Stimulated activated CD4-positive, alpha-beta T cell treated with anti-CD3 and anti-CD28 coated beads, TNF-alpha, amount 100 ng/mL, for 48 hours (primary cell): ENCODE measurements around the gene KIF6.

Source experiments
- DNase-seq, 3 donors: peaks; one replicate each; pipeline ENCODE4 v3.0.0-alpha.2; 2020; ENCODE audit warnings: low read depth in 3 of 3

KIF6 gene

DNA sequence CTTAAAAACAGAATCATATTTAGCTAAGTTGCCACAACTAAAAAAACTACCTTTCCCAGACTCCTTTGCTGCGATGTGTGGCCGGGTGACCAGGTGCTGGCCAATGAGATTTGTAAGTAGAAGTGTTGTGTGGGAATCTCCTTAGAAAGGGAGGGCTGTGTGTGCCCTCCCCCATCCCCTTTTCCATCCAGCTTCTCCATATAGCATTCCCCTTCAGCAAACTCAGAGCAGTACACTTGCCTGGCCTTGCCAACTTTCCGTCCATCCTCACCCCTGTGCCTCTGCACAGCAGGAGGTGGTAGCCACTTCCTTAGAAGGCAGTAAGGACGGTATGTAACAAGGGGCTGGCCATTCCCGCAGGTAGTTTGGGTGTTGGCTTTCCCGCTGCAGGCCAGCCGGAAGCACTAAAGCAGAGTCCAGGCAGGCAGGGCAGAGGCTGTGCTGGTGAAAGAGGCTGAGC is 380.4 kb downstream of the KIF6 start:
- no peak for DNase-seq

DNA sequence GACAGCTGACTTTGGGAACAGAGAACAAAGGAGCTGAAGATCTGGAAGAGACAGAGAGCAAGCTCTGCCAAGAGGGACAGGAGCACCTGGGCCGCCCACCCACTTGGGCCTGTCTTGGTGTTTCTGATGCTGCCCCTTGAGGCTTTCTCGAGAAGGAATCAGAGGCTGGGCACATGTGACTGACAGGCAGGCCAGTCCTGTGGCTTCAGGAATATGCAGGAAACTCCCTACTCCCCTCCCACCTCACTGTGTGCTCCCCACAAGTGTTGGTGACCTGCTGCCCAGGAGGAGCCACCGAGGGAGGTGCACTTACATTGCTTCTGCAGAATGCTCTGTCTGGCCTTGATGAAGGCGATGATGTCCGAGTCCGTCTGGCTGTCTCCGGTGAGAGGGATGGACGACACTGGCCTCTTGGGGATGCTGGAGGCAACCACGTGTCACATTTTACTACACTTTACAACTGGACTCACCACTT is 381.8 kb downstream of the KIF6 start:
- DNase-seq: no peak

DNA sequence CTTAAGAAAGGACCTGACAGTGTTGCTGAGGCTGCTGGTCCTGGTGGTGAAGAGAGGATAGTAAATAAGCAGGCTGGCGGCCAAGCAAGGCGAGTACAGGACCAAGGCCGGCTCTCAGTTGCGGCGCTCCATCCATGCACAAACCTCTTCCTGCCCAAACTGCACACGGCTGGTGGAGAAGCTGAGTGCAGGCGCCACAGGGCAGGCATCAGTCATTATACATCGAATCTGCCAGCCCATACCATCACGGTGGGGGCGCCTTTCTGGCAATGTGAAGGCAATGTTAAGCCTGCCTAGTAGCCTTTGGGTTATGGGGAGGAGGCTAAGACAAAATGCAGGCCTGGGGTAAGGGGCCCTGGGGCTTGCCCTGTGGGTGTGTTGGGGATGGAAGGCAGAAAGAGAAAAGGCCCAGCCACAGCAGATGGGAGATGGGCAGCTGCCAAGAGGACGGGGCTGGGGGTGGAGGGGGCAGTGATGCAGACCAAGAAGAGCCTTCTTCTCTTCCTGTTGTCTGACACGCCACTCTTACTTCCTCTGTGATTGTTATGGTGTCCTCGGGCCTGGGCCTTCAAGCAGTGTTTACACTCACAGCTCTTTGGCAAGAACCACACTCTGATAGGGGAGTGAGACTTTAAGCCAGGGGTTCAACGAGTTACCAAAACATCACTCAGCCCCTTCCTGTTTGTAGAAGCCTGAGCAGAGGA is 382.4 kb downstream of the KIF6 start:
- DNase-seq: no peak

DNA sequence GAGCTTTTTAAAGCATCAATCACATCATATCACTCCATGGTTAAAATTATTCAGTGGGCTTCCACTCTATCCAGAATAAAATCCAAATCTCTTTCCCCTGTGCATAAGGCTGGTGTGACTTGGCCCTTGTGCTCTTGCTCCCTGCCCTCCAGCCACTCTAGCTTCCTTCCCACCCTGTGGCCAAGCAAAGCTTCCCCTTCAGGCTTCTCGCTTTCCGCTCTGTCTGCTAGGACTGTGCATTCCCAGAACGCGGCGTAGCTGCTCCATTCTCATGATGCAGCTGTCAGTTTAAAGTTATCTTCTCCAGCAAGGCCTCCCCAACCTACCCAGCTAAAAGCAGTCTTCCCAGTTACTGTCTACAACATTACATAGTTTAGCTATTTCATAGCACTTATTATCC is 383.3 kb downstream of the KIF6 start:
- DNase-seq: no peak

DNA sequence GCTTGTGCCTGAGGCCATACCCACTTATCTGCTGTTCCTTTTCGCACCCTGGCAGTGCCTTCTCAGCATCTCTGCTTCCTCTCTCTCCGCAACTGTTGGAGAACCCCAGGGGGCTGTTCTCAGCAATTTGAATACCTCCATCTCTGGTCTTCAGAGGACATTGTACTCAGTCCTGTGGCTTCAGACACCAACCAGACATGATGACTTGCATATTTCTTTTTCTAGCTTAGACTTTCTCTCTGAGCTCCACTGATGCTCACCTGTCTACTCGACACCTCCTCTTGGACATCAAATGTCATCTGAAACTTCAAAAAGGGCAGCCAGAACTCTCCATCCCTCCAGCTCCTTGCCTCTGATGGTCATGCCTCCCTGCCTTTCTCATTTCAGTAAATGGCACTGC is 383.9 kb downstream of the KIF6 start:
- no peak for DNase-seq

DNA sequence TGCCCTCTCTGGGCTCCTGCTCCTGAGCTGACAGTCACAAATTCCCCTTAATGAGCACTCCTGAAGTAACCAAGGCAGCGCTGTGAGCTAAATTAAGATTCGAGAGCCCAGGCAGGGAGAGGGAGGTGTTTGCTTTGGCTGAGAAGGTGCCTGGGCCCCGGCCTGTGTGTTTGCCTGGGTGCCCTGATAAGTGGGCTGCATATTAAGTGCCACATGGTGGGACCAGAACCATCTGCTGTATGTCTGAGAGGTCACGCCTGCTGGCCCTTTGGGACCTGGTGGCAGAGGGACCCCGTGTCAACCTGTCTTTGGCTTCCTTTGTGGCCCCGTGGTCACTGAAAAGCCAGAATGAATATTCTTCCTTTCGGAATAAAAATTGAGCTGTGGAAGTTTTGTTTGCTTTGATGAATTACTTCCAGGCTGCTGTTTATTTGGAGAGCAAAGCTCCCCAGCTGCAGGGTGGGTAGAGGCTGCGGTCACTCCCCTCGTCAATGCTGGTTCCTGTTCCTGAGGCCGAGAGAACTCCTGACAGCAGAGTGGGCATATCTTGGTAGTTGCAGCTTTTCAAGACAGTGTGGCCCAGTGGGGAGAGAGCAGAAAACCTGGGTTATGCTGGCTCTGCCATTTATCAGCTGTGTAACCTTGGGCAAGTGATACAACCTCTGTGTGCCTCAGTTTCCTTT is 385.2 kb downstream of the KIF6 start:
- DNase-seq: no peak

DNA sequence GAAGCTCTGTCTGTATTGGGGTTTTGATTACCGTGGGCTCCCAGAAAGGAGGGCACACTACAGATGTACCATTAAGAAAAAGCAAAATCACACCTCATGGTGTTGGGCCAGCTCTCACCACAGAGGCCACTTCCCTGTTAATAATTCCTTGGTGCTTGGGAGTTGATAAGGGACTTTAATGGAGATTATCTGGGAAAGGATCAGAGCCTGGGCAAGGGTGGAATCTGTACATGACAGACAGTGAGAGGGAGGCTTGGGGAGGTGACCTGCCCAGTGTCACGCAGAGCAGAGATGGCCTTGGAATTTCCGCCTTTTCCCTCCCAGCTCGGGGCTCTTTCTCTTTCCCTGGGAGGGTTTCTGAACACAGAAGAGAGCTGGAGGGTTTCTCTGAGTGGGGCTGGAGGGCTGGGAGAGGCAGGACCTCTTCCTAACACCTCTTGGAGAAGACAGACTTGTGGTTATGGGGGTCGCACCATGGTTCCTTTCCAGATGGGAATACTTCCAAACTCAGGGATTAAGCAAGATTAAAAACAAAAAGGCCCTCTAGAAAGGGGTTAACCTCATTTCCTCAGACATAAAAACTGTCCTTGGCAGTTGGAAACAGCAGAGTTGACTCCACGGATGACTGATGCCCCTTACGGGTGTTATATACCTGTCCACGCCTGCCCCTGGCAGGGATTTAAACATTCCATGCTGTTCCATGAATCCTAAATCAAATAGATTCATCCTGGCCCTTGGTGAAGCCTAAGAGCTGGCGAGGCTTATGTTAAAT is 385.9 kb downstream of the KIF6 start:
- DNase-seq: no peak

DNA sequence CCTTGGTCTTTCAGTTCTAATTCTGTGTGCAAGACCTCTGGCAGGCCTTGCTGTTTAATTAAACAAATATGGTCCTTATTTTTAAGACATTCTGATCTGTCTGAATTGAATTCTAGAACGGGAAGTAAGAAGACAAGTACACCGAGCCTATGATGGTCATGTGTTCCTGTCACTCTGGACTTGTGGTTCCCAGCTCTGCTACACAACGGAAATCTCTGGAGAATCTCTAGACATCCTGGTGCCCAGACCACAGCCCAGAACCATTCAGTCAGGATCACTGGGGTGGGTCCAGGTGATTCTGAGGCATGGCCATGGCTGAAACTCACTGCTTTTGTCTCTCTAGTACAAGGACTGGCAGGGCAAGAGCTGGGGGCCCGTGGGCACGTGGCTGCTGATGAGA is 386.8 kb downstream of the KIF6 start:
- no peak for DNase-seq

DNA sequence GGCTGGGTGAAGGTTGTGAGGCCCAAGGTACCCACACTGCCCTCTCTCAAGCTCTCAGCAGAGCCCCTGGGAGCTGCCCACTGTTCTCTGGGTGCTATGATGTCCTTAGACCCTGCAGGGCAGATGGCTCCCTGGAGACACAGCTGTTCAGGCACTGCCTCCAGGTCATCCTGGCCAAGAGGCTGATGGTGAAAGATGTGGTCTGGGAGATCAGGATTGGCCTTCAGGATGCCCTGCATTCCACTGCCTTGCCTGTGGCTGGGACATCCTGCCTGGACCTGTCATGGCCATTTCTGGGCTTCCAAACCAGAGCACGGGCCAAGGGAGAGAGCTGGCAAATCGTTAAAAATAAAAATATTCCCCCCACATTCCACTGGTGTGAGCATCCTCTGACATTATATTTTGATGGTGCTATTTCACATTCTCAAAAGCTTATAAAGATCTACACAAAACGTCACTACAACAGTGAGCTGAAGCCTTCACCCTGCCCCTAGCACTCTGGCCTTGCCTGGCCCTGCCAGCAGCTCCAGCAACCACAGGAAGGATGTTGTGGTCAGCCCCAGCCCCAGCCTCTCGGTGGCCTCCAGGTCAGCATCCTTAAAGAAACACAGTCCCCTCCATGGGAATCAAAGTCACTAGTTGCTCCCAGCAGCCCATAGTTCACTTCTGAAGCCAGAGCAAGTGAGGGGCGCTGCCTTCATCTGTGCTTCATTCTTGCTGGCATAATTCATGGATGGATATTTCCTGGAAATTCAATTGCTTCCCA is 389.2 kb downstream of the KIF6 start:
- DNase-seq: no peak

DNA sequence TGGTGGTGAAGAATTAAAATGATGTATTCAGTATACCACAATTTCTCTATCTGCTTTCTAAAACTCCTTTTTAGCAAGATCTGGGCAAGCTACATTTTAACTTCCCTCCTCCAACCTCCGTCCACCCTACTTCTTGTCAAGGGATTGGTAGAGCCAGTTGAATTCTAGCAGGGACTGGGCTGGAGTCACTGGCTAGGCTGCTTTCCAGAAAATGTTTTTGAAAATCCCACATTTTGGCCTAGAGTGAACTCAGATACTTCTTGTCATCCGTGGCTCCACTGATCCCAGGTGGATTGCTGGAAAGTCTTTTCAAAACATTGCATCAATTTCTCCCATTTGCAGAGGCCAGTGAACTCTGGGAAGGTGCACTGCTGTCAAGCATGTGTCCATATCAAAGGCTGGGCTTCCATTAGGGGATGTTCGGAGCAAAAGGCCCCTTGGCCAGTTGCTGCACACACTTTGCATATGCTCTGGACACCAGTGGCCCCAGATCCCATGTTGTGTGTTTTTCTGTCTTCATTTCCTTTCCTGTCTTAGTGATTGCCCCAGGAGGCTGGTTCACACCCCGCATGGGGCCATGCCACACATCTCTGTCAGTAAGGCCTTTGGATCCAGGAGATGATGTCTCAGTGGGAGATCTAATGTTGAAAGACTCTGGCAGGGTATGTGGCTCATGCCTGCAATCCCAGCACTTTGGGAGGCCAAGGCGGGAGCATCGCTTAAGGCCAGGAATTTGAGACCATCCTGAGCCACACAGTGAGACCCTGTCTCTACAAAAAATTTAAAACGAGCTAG is 391.4 kb downstream of the KIF6 start:
- no peak for DNase-seq

DNA sequence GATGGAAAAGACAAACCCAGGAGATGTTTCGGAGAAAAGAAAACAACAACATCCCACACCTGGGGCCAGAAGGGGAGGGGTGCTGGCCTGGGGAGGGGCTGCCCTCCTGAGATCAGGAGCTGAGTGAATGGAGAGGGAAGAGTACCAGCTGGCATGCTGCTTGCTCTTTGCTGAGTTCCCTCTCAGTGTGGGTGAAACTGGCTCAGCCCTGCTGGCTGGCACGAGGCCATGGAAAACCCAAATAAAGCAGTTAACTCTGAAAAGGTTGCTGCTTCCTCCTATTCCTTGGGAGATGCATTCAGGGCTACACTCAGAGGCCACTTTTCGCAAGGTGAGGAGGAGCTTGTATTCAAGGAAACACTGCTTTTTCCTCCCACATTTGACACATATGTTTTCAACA is 394.7 kb downstream of the KIF6 start:
- DNase-seq: no peak

DNA sequence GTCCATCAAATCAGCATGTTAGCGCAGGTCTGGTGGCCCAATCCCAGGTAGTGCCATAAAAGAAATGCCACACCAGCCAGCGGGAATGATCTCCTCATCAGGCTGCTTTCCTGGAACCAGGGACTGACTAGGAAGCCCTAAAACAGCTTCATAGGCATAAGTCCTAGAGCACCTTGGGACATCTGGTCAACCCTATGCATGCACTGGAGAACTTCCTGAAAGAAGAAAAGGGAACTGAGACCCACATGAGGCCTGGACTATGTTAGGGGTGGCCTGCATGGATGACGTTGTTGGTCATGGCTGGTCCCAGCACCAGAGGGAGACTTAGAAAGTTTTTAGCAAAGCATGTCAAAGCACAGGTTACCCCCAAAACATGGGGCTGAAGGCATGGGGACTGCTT is 395.2 kb downstream of the KIF6 start:
- no peak for DNase-seq

DNA sequence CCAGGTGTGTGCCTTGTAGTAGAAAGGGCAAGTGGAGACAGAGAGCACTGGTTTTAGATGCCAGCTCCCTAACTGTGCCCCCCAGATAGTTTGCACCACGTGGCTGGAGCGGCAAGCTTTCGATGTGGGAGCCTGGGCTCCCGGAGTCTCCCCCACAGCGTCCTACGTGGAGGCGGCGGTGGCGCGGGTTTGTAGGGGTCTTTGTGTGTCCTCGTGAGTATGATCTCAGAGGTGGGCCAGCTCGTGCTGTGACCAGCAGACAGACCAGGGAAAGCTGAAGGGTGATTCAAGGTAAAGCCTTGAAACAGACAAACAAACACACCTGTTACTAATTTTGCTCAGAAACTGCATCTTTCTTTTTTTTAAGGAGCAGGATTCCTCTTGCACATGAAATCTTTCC is 397.1 kb downstream of the KIF6 start:
- no peak for DNase-seq

DNA sequence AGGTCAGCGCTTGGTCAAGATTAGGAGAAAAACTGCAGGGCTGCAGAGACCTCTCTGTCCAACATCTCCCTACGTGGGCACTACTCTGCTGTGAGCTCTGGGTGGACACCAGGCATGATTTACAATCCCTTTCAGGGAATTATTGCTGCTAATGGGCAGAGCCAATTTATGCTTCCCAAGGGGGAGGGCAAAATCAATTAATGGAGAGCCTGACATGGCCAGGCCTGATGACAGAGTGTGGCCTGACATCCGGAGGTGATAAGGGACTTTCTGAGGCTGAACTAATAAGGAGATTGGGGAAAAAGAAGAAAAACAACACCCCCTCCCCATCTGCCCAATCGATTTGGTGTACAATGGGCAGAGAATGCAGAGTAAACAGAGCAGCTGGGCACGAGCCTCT is 397.7 kb downstream of the KIF6 start:
- DNase-seq: no peak

DNA sequence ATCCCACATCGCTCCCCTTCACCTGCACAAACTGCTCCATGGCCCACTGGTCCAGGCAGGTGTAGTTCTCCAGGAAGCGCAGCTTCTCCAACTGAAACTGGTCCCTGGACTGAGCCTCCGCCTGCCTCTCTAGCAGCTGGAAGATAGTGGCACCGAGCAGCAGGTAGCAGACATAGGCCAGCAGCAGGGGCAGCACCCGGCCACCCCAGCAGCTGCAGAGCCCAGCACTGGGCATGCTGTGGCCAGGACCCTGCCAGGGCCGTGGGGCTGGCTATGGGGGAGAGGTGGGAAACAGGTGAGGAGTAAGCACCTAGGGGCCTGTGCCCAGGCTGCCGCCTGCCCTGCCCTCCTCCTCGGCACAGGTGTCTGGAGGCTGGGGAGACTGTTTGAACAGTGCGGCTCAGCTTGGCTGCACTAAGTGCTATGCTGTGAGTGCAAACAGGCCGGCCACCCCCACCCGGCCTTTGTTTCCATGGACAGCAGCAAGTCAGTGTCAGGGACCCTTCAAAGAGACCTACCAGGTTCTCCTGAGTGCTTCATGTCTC is 402.8 kb downstream of the KIF6 start, which contains the start of gene KCNK16:
KCNK16 (minus strand) TSS at position 397 of the 545 bp plus-strand sequence; CDS start at position 235, 162 bp downstream.
- no peak for DNase-seq

DNA sequence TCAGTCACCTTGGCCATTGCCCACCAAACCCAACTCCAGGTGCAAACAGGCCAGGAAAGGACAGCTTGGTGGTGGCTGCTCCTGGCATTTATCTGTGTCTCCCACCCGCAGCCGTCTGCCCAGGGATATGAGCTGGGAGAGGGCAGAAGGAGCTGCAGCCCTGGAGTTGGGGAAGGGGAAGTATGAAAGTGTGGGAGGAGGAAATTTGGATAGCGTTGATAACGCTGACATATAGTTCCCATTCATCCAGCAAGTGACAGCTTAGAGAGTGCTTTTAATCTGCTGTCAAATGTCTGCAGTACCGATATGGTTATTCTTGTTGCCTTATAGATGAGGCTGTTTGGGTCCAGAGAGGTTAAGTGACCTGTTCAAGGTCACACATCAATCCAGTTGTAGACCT is 403.4 kb downstream of the KIF6 start:
- no peak for DNase-seq

DNA sequence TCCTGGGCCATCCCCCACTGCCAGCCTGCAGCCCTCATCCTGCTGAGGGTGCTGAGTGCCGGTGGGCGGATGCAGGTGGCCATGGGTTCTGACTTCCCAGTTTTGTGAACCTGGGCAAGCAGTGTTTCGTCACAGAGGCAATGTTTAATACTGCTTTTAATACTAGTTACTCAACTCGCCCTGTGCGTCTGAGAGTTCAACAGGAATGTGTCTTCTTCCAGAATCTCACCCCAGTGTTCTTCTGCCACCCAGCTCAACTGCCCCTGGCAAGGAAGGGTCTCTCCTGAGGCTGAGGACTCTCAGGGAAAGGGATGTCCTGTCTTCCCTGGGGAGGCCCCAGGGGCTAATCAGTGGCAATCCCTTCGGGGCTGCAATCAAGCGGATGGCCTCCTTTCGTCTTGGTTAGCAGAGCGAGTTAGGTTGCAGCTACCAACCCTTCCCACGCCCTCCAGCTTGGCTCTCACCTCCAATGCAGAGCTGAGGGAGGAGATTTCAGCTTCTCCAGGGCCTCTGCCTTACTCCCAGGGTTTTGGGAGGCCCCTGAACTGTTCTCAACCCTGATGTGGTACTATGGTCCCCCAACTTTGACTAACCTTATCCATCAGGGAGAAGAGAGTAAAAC is 404.7 kb downstream of the KIF6 start:
- DNase-seq: no peak

DNA sequence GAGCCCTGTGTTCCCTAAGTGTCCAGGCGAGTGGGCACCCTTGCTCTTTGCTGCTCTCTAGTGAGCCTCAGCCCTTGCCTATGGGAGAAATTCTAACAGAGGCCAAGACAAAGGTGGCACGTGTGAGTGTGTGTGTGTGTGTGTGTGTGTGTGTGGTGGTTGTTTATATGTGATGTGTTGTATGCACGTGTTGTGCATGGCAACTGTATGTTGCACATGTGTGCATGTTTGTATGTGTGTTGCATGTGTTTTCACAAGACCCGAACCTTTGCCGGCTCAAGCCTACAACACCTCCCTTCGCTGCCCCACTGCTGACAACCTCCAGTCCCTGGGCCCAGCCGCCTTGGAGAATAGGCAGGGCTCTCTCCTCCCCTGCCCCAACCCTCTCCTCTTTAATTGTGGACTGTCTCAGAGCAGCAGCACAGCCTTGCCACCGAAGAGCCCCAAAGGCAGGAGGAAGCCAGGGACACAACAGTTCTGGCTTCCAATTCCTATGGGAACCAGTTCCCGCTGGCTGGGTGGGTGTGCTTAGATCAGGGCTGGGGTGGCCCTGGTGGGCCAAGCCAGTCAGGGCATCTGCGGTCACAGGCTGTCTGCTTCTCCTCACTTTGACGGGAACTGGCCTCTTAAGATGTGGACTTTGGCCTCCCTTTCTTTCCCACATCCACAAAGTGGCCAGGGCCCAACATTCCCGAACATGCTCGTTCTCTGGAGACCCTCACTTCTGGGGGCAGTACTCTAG is 405.4 kb downstream of the KIF6 start:
- no peak for DNase-seq

DNA sequence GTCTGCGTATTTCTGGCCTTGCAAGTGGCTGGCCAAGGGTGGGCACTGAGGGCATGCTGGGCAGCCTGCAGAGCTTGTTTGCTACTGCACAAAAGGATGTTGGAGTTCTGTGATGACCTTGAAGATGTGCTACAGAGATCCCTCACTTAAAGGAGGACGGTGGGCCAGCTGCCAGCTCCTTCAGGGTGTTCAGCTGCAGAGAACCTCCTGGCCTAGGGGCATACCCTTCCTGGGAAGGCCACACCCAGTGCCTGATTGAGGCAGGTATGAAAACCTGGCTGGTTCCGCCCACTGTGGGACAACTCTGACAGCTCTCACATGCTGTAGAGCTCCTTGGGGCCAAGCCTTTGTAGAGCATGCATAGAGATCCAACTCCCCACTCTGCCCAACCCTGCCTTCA is 408.0 kb downstream of the KIF6 start:
- DNase-seq: no peak
